Type B pancreatic cell (in vitro differentiated cells): ENCODE measurements around the gene AS3MT. TPM values are rescaled to one million over a fixed set of nuclear protein-coding genes. Genes with fewer than 3 reads are reported as not detected.
"Not testable (repeated sequence)": the region's sequence is repeated elsewhere in the genome, so short reads cannot be mapped to it uniquely, and the experiment has no call there.

ENCODE experiments used
- DNase-seq: peaks from one replicate; pipeline ENCODE4 v3.0.0; 2021; ENCODE audit warnings: mixed read lengths; ENCODE audit not compliant: unreplicated experiment; ENCODE audit errors: extremely low spot score
- H3K27ac Mint-ChIP-seq: 2 replicates; pipeline ENCODE4 v1.8.0; 2021; ENCODE audit warnings: mild to moderate bottlenecking, mixed read lengths
- H3K27me3 Mint-ChIP-seq: 2 replicates; pipeline ENCODE4 v1.8.0; 2021; ENCODE audit warnings: mixed read lengths
- H3K36me3 Mint-ChIP-seq: 2 replicates; pipeline ENCODE4 v1.8.0; 2021; ENCODE audit warnings: mixed read lengths
- H3K4me1 Mint-ChIP-seq: one replicate; pipeline ENCODE4 v1.8.0; 2021; ENCODE audit warnings: mixed read lengths; ENCODE audit not compliant: unreplicated experiment
- H3K4me3 Mint-ChIP-seq: 2 replicates; pipeline ENCODE4 v1.8.0; 2021; ENCODE audit warnings: mild to moderate bottlenecking, mixed read lengths
- H3K9me3 Mint-ChIP-seq: 2 replicates; pipeline ENCODE4 v1.8.0; 2021; ENCODE audit warnings: mixed read lengths
- CTCF ChIP-seq: fragments of 200-600 bp; sonication (generic); conservative IDR thresholded peaks from 2 replicates; pipeline ENCODE4 v1.5.0; 2021; ENCODE audit warnings: antibody characterized with exemption, mild to moderate bottlenecking
- total RNA-seq: library from RNA; stranded (reverse); gene quantifications from 2 replicates; pipeline ENCODE4 v1.2.1, GENCODE V29; 2021; ENCODE audit warnings: low replicate concordance

Gene AS3MT
- total RNA-seq, 1 donor from 2014 or later, result 4.2 TPM

DNA sequence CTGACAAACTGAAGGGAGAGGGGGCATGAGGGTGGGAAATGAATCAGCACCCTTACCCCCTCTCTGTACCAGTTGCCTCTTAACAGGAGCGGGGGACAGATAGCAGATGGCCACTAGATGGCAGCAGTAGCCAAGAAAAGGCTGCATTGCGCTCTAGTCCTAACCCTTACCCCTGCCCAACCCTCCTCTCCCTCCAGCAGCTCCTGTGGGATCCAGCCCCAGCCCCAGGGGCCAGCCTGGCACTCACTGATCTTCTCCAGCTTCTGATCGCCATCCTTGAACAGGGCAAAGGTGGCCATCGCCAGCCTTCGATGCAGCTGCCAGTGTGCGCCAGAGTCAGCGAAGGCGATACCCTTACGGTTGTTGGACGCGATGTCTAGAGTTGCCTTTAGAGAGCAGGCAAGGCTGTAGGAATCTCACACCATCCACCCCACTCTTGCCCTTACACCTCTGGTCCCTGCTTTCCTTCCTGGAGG lies 34.2 kb upstream of the AS3MT start:
- Mint-ChIP-seq H3K4me3 (no peak overlapping the region), H3K27me3 (peaks cover 5% of the 10 kb centered on the region), H3K36me3 (peaks cover 5% of the 10 kb centered on the region), H3K27ac (peak overlapping the region; percentile 90), H3K4me1 (no peaks in the 10 kb centered on the region), H3K9me3 (peaks cover 12% of the 10 kb centered on the region)
- TF ChIP-seq CTCF, result peak; percentile 95
- peak; percentile 82 for DNase-seq

DNA sequence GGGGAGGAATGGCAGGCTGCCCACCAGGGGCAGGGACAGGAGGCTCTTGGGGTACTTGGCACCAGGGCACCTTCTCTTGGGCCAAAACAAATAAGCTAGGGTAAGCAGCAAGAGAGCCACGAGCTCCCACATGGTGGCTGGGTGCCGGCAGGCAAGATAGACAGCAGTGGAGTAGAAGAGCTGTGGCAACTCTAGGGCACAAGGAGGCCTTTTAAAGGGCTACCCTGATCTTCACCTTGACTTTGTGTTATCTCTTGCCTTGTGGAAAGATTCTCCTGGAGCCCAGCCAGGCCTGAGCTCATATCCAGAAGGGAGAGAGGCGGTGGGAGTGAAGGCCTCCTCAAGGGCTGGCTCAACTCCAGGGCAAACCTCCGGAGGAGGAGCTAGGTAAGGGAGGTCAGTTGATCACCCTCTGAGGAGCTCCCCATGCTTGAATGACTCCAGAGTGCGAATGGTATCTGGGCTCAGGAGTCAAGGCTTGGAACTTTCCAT lies 32.0 kb upstream of the AS3MT start, which contains the start of gene CYP17A1:
Gene CYP17A1, minus strand, starts transcription at position 184 of the 492 bp plus-strand sequence. Its CDS starts 52 bp downstream, at position 132.
- peaks cover 21% of the 10 kb centered on the region for H3K27me3 Mint-ChIP-seq
- H3K9me3 Mint-ChIP-seq, result peaks cover 12% of the 10 kb centered on the region
- no peak within 1 kb of the TSS for H3K27ac Mint-ChIP-seq
- no peaks in the 10 kb centered on the region for H3K4me1 Mint-ChIP-seq
- no peak for TF ChIP-seq CTCF
- H3K4me3 Mint-ChIP-seq, result no peak within 1 kb of the TSS
- peaks cover 5% of the 10 kb centered on the region for H3K36me3 Mint-ChIP-seq
- DNase-seq, result no peak

- not testable (repeated sequence) for H3K36me3 Mint-ChIP-seq, H3K27ac Mint-ChIP-seq, H3K4me1 Mint-ChIP-seq, DNase-seq, H3K4me3 Mint-ChIP-seq
- peaks cover 15% of the 10 kb centered on the region for H3K9me3 Mint-ChIP-seq
- peaks cover 25% of the 10 kb centered on the region for H3K27me3 Mint-ChIP-seq
Observed at GRCh38 chr10:102838276-102838927, 30.9 kb upstream of the AS3MT start.

DNA sequence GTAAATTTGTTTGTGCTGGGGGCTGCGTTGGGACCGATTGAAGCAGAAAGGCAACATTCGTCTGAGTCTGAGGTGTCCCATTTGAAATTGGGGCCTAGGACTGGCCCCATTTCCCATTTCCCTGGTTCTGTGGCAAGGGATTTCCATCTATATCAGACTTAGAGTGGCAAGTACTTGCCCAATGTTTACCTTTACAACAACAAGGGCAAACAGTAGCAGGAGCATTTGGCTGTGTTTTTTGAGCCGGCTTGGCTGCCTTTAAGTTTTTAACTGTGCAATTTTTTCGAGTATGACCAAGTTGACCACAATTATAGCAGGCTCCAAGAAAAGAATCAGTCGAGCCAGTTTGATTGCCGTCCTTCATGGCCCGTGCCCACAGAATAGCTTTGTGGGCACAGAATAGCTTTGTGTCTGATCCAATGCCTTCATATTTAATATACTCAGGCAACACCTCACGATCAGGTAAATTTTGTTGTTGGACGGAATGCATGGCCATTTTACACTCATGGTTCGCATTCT lies 27.4 kb upstream of the AS3MT start:
- Mint-ChIP-seq H3K4me1 (no peaks in the 10 kb centered on the region), H3K27ac (no peak overlapping the region), H3K9me3 (peaks cover 21% of the 10 kb centered on the region), H3K27me3 (peaks cover 22% of the 10 kb centered on the region), H3K36me3 (peaks cover 5% of the 10 kb centered on the region), H3K4me3 (no peak overlapping the region)
- no peak for TF ChIP-seq CTCF
- DNase-seq, result no peak

DNA sequence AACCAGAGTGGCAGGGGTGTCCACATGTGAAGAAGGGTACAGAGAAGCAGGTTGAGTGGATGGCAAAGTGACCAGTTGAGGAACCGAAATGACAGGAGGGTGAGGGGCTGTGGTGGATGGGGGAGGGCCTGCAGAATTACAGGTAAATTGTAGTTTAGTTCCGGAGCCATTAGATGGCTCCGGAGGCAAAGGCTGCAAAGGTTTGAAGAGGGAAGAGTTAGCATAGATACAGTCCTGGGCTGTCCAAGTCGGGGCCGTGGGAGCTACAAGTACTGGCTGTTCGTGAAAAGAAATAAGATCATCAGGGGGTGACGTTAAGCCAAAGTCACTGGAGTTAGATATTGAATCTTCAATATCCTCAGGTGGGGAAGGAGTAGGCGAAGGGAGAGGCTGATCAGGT lies 26.1 kb upstream of the AS3MT start:
- not testable (repeated sequence) for DNase-seq

GRCh38 chr10:102844190-102844776 lies 25.0 kb upstream of the AS3MT start:
- DNase-seq, H3K9me3 Mint-ChIP-seq, H3K36me3 Mint-ChIP-seq, H3K27ac Mint-ChIP-seq, H3K4me1 Mint-ChIP-seq, H3K4me3 Mint-ChIP-seq: not testable (repeated sequence)
- H3K27me3 Mint-ChIP-seq, result peaks cover 22% of the 10 kb centered on the region

More for the DNA sequence above, 26.1 kb upstream of the AS3MT start:
- peaks cover 22% of the 10 kb centered on the region for H3K27me3 Mint-ChIP-seq
- not testable (repeated sequence) for H3K27ac Mint-ChIP-seq, H3K36me3 Mint-ChIP-seq, H3K4me3 Mint-ChIP-seq, H3K4me1 Mint-ChIP-seq
- H3K9me3 Mint-ChIP-seq, result peaks cover 12% of the 10 kb centered on the region

DNA sequence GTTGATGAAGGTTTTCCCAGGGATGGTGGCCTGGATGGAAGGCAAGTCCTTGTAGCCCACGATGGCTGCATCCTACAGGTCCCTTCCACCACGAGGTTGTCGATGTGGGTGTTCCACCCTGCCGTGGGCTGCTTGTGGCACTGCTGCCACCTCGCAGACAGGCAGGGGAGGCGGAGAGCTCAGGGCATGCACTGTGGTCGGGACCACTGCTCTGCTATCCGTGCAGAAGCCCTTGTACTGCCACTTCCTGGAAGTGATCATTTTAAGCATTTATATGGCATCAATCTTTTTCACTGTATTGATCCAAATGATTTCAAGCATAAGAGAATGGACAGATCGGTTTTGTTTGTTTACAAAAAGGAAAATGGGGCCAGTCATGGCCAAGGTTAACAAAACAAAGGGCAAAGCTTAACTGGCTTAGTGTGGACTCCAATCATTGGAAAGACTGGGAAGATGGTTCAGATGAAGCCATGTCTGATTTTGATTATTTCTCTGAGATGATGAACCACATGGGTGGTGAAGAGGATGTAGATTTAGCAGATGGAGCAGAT lies 23.8 kb upstream of the AS3MT start:
- Mint-ChIP-seq H3K27ac (no peak overlapping the region), H3K36me3 (no peaks in the 10 kb centered on the region), H3K27me3 (peaks cover 16% of the 10 kb centered on the region), H3K9me3 (peaks cover 9% of the 10 kb centered on the region), H3K4me3 (no peak overlapping the region), H3K4me1 (no peaks in the 10 kb centered on the region)
- DNase-seq, result no peak
- no peak for TF ChIP-seq CTCF
